GM21528 (cell line): ENCODE data around the gene HLA-F.

ENCODE experiments used
- ATAC-seq: cut with Tn5 transposase; IDR thresholded peaks from one replicate; pipeline ENCODE4 v1.9.1; 2021; ENCODE audit warnings: mild to moderate bottlenecking, moderate library complexity; ENCODE audit not compliant: unreplicated experiment, low FRiP score

The HLA-F gene

DNA sequence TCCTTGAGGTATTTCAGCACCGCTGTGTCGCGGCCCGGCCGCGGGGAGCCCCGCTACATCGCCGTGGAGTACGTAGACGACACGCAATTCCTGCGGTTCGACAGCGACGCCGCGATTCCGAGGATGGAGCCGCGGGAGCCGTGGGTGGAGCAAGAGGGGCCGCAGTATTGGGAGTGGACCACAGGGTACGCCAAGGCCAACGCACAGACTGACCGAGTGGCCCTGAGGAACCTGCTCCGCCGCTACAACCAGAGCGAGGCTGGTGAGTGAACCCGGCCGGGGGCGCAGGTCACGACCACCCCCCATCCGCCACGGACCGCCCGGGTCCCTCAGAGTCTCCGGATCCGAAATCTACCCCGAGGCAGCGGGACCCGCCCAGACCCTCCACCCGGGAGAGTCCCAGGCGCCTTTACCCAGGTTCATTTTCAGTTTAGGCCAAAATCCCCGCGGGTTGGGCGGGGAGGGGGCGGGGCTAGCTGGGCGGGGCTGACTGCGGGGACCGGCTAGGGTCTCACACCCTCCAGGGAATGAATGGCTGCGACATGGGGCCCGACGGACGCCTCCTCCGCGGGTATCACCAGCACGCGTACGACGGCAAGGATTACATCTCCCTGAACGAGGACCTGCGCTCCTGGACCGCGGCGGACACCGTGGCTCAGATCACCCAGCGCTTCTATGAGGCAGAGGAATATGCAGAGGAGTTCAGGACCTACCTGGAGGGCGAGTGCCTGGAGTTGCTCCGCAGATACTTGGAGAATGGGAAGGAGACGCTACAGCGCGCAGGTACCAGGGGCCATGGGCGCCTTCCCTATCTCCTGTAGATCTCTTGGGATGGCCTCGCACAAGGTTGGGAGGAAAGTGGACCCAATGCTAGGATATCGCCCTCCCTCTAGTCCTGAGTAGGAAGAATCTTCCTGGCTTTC is 693 bp downstream of the HLA-F start:
- ATAC-seq, result peak; percentile 40

- ATAC-seq, result no peak
Measured at GRCh38 chr6:29724937-29725869, 2.0 kb downstream of the HLA-F start.

- ATAC-seq, result no peak
Measured at GRCh38 chr6:29726001-29726400, 2.8 kb downstream of the HLA-F start.

- no peak for ATAC-seq
Measured at GRCh38 chr6:29726571-29727194, 3.4 kb downstream of the HLA-F start.

DNA sequence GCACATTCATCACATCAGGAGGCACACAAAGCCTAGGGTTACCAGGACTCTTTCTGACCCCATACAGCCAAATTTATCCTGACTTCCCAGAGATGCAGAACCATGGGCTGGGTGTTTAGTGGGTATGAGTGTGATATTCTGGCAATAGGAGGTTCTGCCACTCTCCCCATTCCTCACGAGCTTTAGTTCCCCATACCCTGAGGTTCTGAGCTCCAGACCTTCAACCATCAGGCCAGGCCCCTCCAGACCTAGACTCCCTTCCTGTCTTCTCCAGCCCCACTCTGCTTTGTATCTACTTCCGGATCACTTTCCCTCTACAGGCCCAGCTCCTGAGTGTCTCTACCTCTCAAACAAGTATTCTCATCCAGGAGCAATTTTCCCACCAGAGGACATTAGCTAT is 4.4 kb downstream of the HLA-F start:
- no peak for ATAC-seq

- ATAC-seq, result no peak
Measured at GRCh38 chr6:29728173-29728874, 5.1 kb downstream of the HLA-F start.

- ATAC-seq, result no peak
Measured at GRCh38 chr6:29728875-29729270, 5.6 kb downstream of the HLA-F start.

GRCh38 chr6:29729774-29730328 is 6.6 kb downstream of the HLA-F start:
- no peak for ATAC-seq

- no peak for ATAC-seq
Measured at GRCh38 chr6:29730575-29731126, 7.4 kb downstream of the HLA-F start.

DNA sequence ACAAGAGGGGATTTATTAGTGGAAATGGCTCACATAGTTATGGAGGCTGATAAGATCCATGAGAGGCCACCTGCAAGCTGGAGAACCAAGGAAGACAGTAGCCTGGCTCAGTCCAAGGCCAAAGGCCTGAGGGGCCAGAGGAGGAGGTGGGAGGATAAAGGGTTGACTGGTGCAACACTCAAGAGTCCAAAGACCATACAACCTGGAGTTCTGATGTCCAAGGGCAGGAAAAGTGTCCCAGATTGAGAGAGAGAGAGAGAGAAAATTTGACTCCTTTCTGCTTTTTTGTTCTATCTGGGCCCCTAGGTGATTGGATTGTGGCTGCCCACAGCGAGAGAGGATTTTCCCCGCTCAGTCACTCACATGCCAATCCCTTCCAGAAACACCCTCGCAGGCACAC is 8.0 kb downstream of the HLA-F start:
- no peak for ATAC-seq

GRCh38 chr6:29733057-29733456 is 9.8 kb downstream of the HLA-F start:
- no peak for ATAC-seq

GRCh38 chr6:29734046-29735018 is 11.1 kb downstream of the HLA-F start:
- no peak for ATAC-seq

GRCh38 chr6:29736563-29736962 is 13.3 kb downstream of the HLA-F start:
- ATAC-seq, result no peak

GRCh38 chr6:29737707-29738630 is 14.7 kb downstream of the HLA-F start:
- ATAC-seq, result no peak

- no peak for ATAC-seq
Measured at GRCh38 chr6:29739136-29739881, 16.1 kb downstream of the HLA-F start.

GRCh38 chr6:29739882-29740261 is 16.6 kb downstream of the HLA-F start:
- no peak for ATAC-seq

DNA sequence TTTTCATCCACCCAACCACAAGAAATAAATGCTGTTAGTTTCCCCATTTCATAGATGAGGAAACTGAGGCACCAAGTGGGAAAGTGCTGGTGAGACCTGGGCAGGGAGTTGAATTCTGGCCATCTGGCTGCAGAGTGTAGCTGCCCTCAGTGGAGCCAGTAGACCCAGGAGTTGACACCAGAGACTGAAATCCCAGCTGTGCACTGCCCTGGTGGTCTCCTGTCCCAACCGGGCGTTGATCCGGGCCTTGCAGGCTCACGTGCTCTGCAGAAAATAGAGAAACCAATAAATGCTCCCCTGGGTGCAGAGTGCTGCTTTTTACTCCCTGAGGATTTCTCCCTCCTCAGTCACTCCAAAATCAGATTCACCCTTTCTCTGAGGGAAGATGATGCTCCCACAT is 18.4 kb downstream of the HLA-F start:
- ATAC-seq, result no peak
